Neuronal stem cell (in vitro differentiated cells): ENCODE measurements around the gene PTPN12.

Source experiments
- DNase-seq: peaks from one replicate; pipeline ENCODE4 v3.0.0-alpha.2; 2013; ENCODE audit warnings: low spot score
- H2AFZ ChIP-seq: one replicate; pipeline ENCODE4 v1.6.1; 2013; ENCODE audit warnings: mild to moderate bottlenecking, low read length, inconsistent platforms
- H2AK5ac ChIP-seq: 2 replicates; pipeline ENCODE4 v1.6.1; 2013; ENCODE audit warnings: low read depth, mild to moderate bottlenecking, inconsistent platforms, low read length, moderate library complexity, mixed read lengths
- H2BK120ac ChIP-seq: 2 replicates; pipeline ENCODE4 v1.6.1; 2013; ENCODE audit warnings: low read depth, mild to moderate bottlenecking, inconsistent platforms, low read length, moderate library complexity, mixed read lengths
- H2BK12ac ChIP-seq: one replicate; pipeline ENCODE4 v1.6.1; 2013; ENCODE audit warnings: low read length, inconsistent platforms
- H2BK15ac ChIP-seq: 2 replicates; pipeline ENCODE4 v1.6.1; 2013; ENCODE audit warnings: mild to moderate bottlenecking, low read length, inconsistent platforms, mixed read lengths
- H2BK5ac ChIP-seq: one replicate; pipeline ENCODE4 v1.6.1; 2013; ENCODE audit warnings: inconsistent platforms, mild to moderate bottlenecking, low read length, moderate library complexity
- H3K14ac ChIP-seq: one replicate; pipeline ENCODE4 v1.6.1; 2013; ENCODE audit warnings: low read length, inconsistent platforms
- H3K18ac ChIP-seq: 2 replicates; pipeline ENCODE4 v1.6.1; 2013; ENCODE audit warnings: low read length, inconsistent platforms
- H3K23ac ChIP-seq: 2 replicates; pipeline ENCODE4 v1.6.1; 2013; ENCODE audit warnings: low read depth, mild to moderate bottlenecking, mixed read lengths, low read length, inconsistent platforms; ENCODE audit not compliant: poor library complexity
- H3K27ac ChIP-seq: replicated peaks from 3 replicates; pipeline ENCODE4 v1.5.1; 2013; ENCODE audit warnings: low read length, inconsistent platforms
- H3K27me3 ChIP-seq, 3 experiments: 2 replicates each; pipeline ENCODE4 v1.6.1; 2013; ENCODE audit warnings: low read length in 3 of 3, mild to moderate bottlenecking in 2 of 3, inconsistent platforms in 1 of 3, low read depth in 1 of 3, mixed read lengths in 1 of 3, moderate library complexity in 1 of 3; ENCODE audit not compliant: control insufficient read depth in 3 of 3, insufficient read depth in 3 of 3
- H3K36me3 ChIP-seq, 2 donors: replicated peaks in 1 of 2; 2 replicates each; pipeline ENCODE4 v1.6.1; 2013; ENCODE audit warnings: low read length in 2 of 2; ENCODE audit not compliant: control insufficient read depth in 2 of 2, insufficient read depth in 2 of 2
- H3K4ac ChIP-seq: 2 replicates; pipeline ENCODE4 v1.6.1; 2013; ENCODE audit warnings: inconsistent platforms, mild to moderate bottlenecking, low read length, moderate library complexity
- H3K4me1 ChIP-seq, 2 donors: 1 replicate in 1 of 2; 2 replicates in 1 of 2; pipeline ENCODE4 v1.6.1; 2013; ENCODE audit warnings: low read length in 2 of 2, low read depth in 1 of 2; ENCODE audit not compliant: control insufficient read depth in 2 of 2, insufficient read depth in 1 of 2
- H3K4me2 ChIP-seq: one replicate; pipeline ENCODE4 v1.6.1; 2013; ENCODE audit warnings: mild to moderate bottlenecking, low read length, inconsistent platforms; ENCODE audit not compliant: insufficient read depth, poor library complexity, severe bottlenecking
- H3K4me3 ChIP-seq, 2 donors: 2 replicates each; pipeline ENCODE4 v1.5.1; 2013; ENCODE audit warnings: low read length in 2 of 2, mild to moderate bottlenecking in 2 of 2, inconsistent platforms in 1 of 2, moderate library complexity in 1 of 2
- H3K79me1 ChIP-seq: one replicate; pipeline ENCODE4 v1.6.1; 2013; ENCODE audit warnings: low read depth, mild to moderate bottlenecking, inconsistent platforms, low read length, moderate library complexity
- H3K9ac ChIP-seq: one replicate; pipeline ENCODE4 v1.6.1; 2013; ENCODE audit warnings: mild to moderate bottlenecking, low read depth, low read length, inconsistent platforms; ENCODE audit not compliant: poor library complexity
- H3K9me3 ChIP-seq, 2 donors: replicated peaks in 1 of 2; 2 replicates each; pipeline versions ENCODE3 to v1.6.1; 2013; ENCODE audit warnings: low read length in 2 of 2, mild to moderate bottlenecking in 2 of 2, inconsistent platforms in 1 of 2, low read depth in 1 of 2, mixed read lengths in 1 of 2, moderate library complexity in 1 of 2; ENCODE audit not compliant: control insufficient read depth in 2 of 2, insufficient read depth in 1 of 2
- H4K8ac ChIP-seq: one replicate; pipeline ENCODE4 v1.6.1; 2013; ENCODE audit warnings: low read depth, mild to moderate bottlenecking, inconsistent platforms, low read length, moderate library complexity
- H4K91ac ChIP-seq: one replicate; pipeline ENCODE4 v1.6.1; 2013; ENCODE audit warnings: low read length, low read depth, mild to moderate bottlenecking, inconsistent platforms; ENCODE audit not compliant: poor library complexity
- WGBS, 2 donors: extraction: QIAGEN DNeasy Blood & Tissue Kit; methylation state at CpG; one replicate each; pipeline ENCODE4 v1.1.7; 2013; ENCODE audit warnings: missing lambda C conversion rate in 2 of 2, mixed read lengths in 1 of 2; ENCODE audit not compliant: insufficient read length in 2 of 2, insufficient replicate concordance in 1 of 2; ENCODE audit errors: extremely low coverage in 2 of 2; 5-methylcytosine and 5-hydroxymethylcytosine counted together

Gene PTPN12

DNA sequence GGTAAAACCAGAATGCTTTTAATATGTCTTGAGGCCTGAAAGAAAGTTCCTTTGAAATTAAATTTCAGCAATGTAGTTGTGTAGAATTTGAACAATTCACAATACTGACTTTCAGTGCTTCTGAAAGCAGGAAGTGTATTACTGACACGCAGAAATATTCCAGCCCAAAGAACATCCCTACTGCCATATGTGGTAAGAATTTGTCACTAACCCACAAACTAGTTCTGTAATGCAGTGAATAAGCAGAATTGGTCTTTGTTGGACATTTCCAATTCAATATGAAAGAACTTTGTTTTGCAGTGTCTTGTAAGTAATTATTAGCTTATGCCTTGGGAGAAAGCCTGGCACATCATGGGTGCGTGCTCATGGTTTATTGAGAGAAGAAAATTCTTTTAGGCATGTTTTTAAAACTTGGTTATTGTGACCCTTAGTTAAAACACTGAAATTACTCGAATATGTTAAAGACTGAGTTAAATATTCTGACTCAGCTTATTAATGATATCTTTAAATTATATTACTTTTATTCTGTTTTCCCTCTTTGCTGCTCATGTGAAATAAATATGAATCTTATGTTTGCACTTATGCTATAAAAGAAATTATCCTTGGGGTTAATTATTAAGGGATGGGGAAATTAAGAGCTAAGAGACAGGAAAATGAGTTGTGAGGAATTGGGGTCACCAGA lies 33.4 kb downstream of the PTPN12 start:
- no peak overlapping the region for H3K23ac ChIP-seq

DNA sequence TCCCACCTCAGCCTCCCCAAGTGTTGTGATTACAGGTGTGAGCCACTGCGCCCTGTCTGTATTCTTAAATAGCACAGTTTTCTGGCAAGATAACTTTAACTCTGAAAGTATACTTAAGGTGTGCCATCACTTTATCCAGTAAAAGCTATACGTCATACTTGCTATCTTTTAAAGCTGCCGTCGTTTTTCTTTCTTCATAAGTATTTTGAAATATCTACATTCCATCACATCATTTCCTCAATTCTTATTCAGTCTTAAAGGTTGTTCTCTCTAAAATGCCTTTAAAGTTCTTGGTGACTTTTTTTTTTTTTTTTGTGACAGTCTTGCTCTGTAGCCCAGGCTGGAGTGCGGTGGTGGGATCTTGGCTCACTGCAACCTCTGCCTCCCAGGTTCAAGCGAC lies 34.7 kb downstream of the PTPN12 start:
- Histone ChIP-seq H3K27ac (no peak overlapping the region), H3K79me1 (peaks cover 4% of the 10 kb centered on the region), H3K4me3 (no peak overlapping the region), H3K9me3 (no peaks in the 10 kb centered on the region), H2BK5ac (no peak overlapping the region), H2BK15ac (no peak overlapping the region), H3K14ac (no peak overlapping the region), H3K18ac (no peak overlapping the region), H3K4me2 (no peak overlapping the region), H2AK5ac (no peak overlapping the region), H2BK120ac (no peak overlapping the region), H2BK12ac (no peak overlapping the region), H2AFZ (no peak overlapping the region), H3K27me3 (no peaks in the 10 kb centered on the region), H3K4ac (no peak overlapping the region), H3K23ac (no peak overlapping the region), H4K8ac (no peak overlapping the region), H3K9ac (no peak overlapping the region), H3K36me3 (peaks cover 10 to 89% of the 10 kb centered on the region in 2 donors), H4K91ac (no peak overlapping the region), H3K4me1 (no peaks in the 10 kb centered on the region)
- WGBS, 2 donors, result no CpG with 5 or more reads among the region's 6 CpGs
- no peak for DNase-seq

More for the DNA sequence above, 33.4 kb downstream of the PTPN12 start:
- Histone ChIP-seq H2AFZ (no peak overlapping the region), H3K9me3 (no peaks in the 10 kb centered on the region), H2BK120ac (no peak overlapping the region), H3K79me1 (peaks cover 4% of the 10 kb centered on the region), H2BK15ac (no peak overlapping the region), H4K91ac (no peak overlapping the region), H4K8ac (no peak overlapping the region), H3K14ac (no peak overlapping the region), H3K36me3 (peaks cover 10 to 86% of the 10 kb centered on the region in 2 donors), H3K18ac (no peak overlapping the region), H2AK5ac (no peak overlapping the region), H3K4me3 (no peak overlapping the region), H3K4me1 (no peaks in the 10 kb centered on the region), H3K27ac (no peak overlapping the region), H3K4me2 (no peak overlapping the region), H2BK5ac (no peak overlapping the region), H3K9ac (no peak overlapping the region), H3K27me3 (no peaks in the 10 kb centered on the region), H2BK12ac (no peak overlapping the region), H3K4ac (no peak overlapping the region)
- no CpG with 5 or more reads among the region's 3 CpGs for WGBS, 2 donors
- no peak for DNase-seq

DNA sequence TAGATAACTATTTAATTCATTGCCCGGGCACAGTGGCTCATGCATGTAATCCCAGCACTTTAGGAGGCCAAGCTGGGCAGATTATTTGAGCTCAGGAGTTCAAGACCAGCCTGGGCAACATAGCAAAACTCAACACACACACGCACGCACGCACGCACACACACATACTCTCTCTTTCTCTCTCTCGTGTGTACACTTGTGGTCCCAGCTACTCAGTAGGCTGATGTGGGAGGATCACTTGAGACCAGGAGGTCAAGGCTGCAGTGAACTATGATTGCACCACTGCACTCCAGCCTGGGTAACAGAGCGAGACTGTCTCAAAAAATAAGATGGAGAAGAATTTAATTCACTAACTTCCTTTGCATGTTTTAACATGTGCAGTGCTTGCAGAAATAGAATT lies 38.1 kb downstream of the PTPN12 start:
- no CpG with 5 or more reads among the region's 7 CpGs for WGBS, 2 donors
- Histone ChIP-seq H4K91ac (no peak overlapping the region), H2AK5ac (no peak overlapping the region), H3K79me1 (peaks cover 5% of the 10 kb centered on the region), H3K14ac (no peak overlapping the region), H2BK5ac (no peak overlapping the region), H2BK120ac (no peak overlapping the region), H2AFZ (no peak overlapping the region), H4K8ac (no peak overlapping the region), H3K4ac (no peak overlapping the region), H3K9ac (no peak overlapping the region), H3K4me2 (no peak overlapping the region), H2BK15ac (no peak overlapping the region), H3K36me3 (peaks cover 12 to 98% of the 10 kb centered on the region in 2 donors), H3K27me3 (no peaks in the 10 kb centered on the region), H3K23ac (no peak overlapping the region), H3K18ac (no peak overlapping the region), H3K27ac (no peak overlapping the region), H3K4me1 (no peaks in the 10 kb centered on the region), H2BK12ac (no peak overlapping the region), H3K9me3 (no peaks in the 10 kb centered on the region), H3K4me3 (no peak overlapping the region)
- no peak for DNase-seq

DNA sequence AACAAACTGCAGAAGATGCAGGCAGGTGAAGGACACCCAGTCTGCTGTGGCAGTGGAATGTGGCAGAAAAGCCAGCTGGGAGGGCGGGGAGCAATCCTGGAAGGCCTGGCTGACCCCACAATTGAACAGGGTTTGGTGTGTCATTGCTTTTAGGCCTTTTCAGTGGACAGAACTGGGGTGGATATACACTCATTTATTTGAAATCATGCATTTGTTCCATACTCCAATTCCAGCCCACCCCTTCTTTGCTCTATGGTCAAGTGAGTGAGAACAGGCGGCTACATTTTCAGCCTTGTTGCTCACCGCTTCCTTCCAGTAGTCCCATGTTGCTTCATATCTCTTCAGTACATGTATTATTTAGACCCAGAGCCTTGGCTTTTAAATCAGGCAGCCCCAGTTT lies 39.8 kb downstream of the PTPN12 start:
- Histone ChIP-seq H3K4me2 (no peak overlapping the region), H3K4ac (no peak overlapping the region), H3K4me3 (no peak overlapping the region), H2AK5ac (no peak overlapping the region), H3K18ac (no peak overlapping the region), H2BK12ac (no peak overlapping the region), H3K9ac (no peak overlapping the region), H4K8ac (no peak overlapping the region), H2BK120ac (no peak overlapping the region), H3K9me3 (no peaks in the 10 kb centered on the region), H3K14ac (no peak overlapping the region), H3K27me3 (no peaks in the 10 kb centered on the region), H2BK5ac (no peak overlapping the region), H2BK15ac (no peak overlapping the region), H3K23ac (no peak overlapping the region), H4K91ac (no peak overlapping the region), H3K4me1 (no peaks in the 10 kb centered on the region), H3K36me3 (peaks cover 12 to 98% of the 10 kb centered on the region in 2 donors), H3K27ac (no peak overlapping the region), H3K79me1 (peaks cover 5% of the 10 kb centered on the region), H2AFZ (no peak overlapping the region)
- DNase-seq, result no peak
- WGBS, 2 donors, result no CpG with 5 or more reads among the region's 3 CpGs
